HepG2 (cell line): ENCODE data around the gene GSG1. TPM values are rescaled to one million over a fixed set of nuclear protein-coding genes. Genes with fewer than 3 reads are reported as not detected.

Experiments
- ATAC-seq: fragments of 200-7000 bp; cut with Tn5 transposase; 3 replicates; pipeline ENCODE4 v1.9.1; 2020; ENCODE audit warnings: mild to moderate bottlenecking, moderate library complexity
- BruUV-seq: library from RNA; stranded (reverse); fragments of 400-500 nt; replicated peaks from 2 replicates; lab custom pipeline; 2021; lab: Mats Ljungman, UMichigan
- CTCF ChIA-PET: fragments of 300-600 bp; formaldehyde crosslinking; extraction: SDS; loops from one replicate; lab custom pipeline; 2021; ENCODE audit warnings: low total read pairs, inconsistent platforms, low intra/inter-chr PET ratio; lab: Yijun Ruan, JAX
- POLR2A ChIA-PET: fragments of 350-600 bp; sonication (Branson Sonifier 250); formaldehyde crosslinking; loops from one replicate; lab custom pipeline; 2020; ENCODE audit warnings: antibody characterized with exemption, inconsistent platforms; lab: Yijun Ruan, JAX
- DNase-seq: peaks from one replicate; pipeline ENCODE4 v3.0.0-alpha.2; 2015; ENCODE audit warnings: low spot score
- FAIRE-seq: peaks from 3 replicates; lab custom pipeline; 2011; peaks lifted over from hg19 to GRCh38; lab: Jason Lieb, UNC
- H2AFZ ChIP-seq: one replicate; pipeline ENCODE4 v1.6.1; 2011; ENCODE audit warnings: low read length, inconsistent platforms
- H3K27ac ChIP-seq: fragments of 300-600 bp; 3 replicates; pipeline ENCODE4 v1.8.0; 2011; ENCODE audit warnings: mixed run types, mild to moderate bottlenecking, mixed read lengths, low read length, inconsistent platforms; ENCODE audit not compliant: insufficient read depth; ENCODE audit errors: extremely low read length
- H3K27me3 ChIP-seq, 2 experiments: fragments of 200-600 bp in 1 of 2; 2 replicates in 1 of 2; 3 replicates in 1 of 2; pipeline versions ENCODE4 v1.6.0 to v1.8.0; 2011; ENCODE audit warnings: low read length in 2 of 2, mild to moderate bottlenecking in 2 of 2, moderate library complexity in 2 of 2, inconsistent platforms in 1 of 2; ENCODE audit not compliant: insufficient read depth in 2 of 2, control insufficient read depth in 1 of 2
- H3K36me3 ChIP-seq, 2 experiments: fragments of 200-600 bp in 1 of 2; replicated peaks in 1 of 2; 2 replicates in 1 of 2; 3 replicates in 1 of 2; pipeline versions ENCODE4 v1.5.1 to v1.8.0; 2011; ENCODE audit warnings: low read length in 2 of 2, inconsistent platforms in 1 of 2; ENCODE audit not compliant: insufficient read depth in 2 of 2, control insufficient read depth in 1 of 2
- H3K4me1 ChIP-seq: 2 replicates; pipeline ENCODE4 v1.5.1; 2012; ENCODE audit warnings: low read length, inconsistent platforms; ENCODE audit not compliant: insufficient read depth
- H3K4me2 ChIP-seq: 2 replicates; pipeline ENCODE4 v1.6.0; 2011; ENCODE audit warnings: low read depth, low read length, inconsistent platforms
- H3K4me3 ChIP-seq, 3 experiments: fragments of 200-600 bp in 1 of 3; sonication (generic), shearing (Covaris generic) in 1 of 3; replicated peaks in 1 of 3; 2 replicates each; pipeline ENCODE4 v1.5.1; 2011 to 2016; ENCODE audit warnings: low read length in 3 of 3, inconsistent platforms in 2 of 3, low read depth in 2 of 3, mild to moderate bottlenecking in 2 of 3, control low read depth in 1 of 3, mixed read lengths in 1 of 3; ENCODE audit not compliant: insufficient read depth in 1 of 3
- H3K79me2 ChIP-seq: one replicate; pipeline ENCODE4 v1.6.1; 2011; ENCODE audit warnings: low read length, inconsistent platforms; ENCODE audit not compliant: insufficient read depth
- H3K9ac ChIP-seq: 2 replicates; pipeline ENCODE4 v1.6.0; 2011; ENCODE audit warnings: mild to moderate bottlenecking, low read depth, low read length, inconsistent platforms; ENCODE audit not compliant: insufficient read depth
- H3K9me3 ChIP-seq: 2 replicates; pipeline ENCODE4 v1.5.1; 2012; ENCODE audit warnings: mild to moderate bottlenecking, low read length
- H4K20me1 ChIP-seq: 2 replicates; pipeline ENCODE4 v1.6.0; 2011; ENCODE audit warnings: inconsistent platforms, mild to moderate bottlenecking, low read length, moderate library complexity; ENCODE audit not compliant: insufficient read depth
- ARNT ChIP-seq: fragments of 450-650 bp; IDR thresholded peaks from 2 replicates; pipeline ENCODE4 v1.6.1; 2017
- E2F1 ChIP-seq: sonication (generic); formaldehyde crosslinking; IDR thresholded peaks from 2 replicates; pipeline ENCODE4 v1.5.0; 2020; ENCODE audit warnings: missing genetic modification reagents
- GABPA ChIP-seq, 2 experiments: IDR thresholded peaks; 2 replicates each; pipeline ENCODE4 v1.6.1; 2011 to 2016; ENCODE audit warnings: low read depth in 2 of 2, low read length in 1 of 2, missing biosample characterization in 1 of 2, missing genetic modification characterization in 1 of 2
- POLR2A ChIP-seq, 2 experiments: IDR thresholded peaks; 2 replicates each; pipeline ENCODE4 v1.6.1; 2011; ENCODE audit warnings: low read depth in 2 of 2, low read length in 2 of 2, mild to moderate bottlenecking in 1 of 2, moderate library complexity in 1 of 2; ENCODE audit not compliant: insufficient read depth in 1 of 2
- TBX2 ChIP-seq: sonication (generic); formaldehyde crosslinking; IDR thresholded peaks from 2 replicates; pipeline ENCODE4 v1.5.0; 2020; ENCODE audit warnings: missing genetic modification reagents, mild to moderate bottlenecking, borderline replicate concordance
- ZBTB38 ChIP-seq: sonication (generic); formaldehyde crosslinking; IDR thresholded peaks from 2 replicates; pipeline ENCODE4 v1.5.1; 2020; ENCODE audit warnings: mild to moderate bottlenecking, missing genetic modification reagents
- ZNF30 ChIP-seq: sonication (generic); formaldehyde crosslinking; IDR thresholded peaks from 2 replicates; pipeline ENCODE4 v1.5.0; 2020; ENCODE audit warnings: mild to moderate bottlenecking, missing genetic modification reagents
- ZNF333 ChIP-seq: sonication (generic); formaldehyde crosslinking; IDR thresholded peaks from 2 replicates; pipeline ENCODE4 v1.4.0; 2020; ENCODE audit warnings: mild to moderate bottlenecking, missing genetic modification reagents, borderline replicate concordance
- ZNF451 ChIP-seq: sonication (generic); formaldehyde crosslinking; IDR thresholded peaks from 2 replicates; pipeline ENCODE4 v1.5.0; 2020; ENCODE audit warnings: mild to moderate bottlenecking, missing genetic modification reagents
- ZNF484 ChIP-seq: sonication (generic); formaldehyde crosslinking; IDR thresholded peaks from 2 replicates; pipeline ENCODE4 v1.5.1; 2020; ENCODE audit warnings: mild to moderate bottlenecking, low read depth, missing genetic modification reagents, borderline replicate concordance
- ZNF564 ChIP-seq: sonication (generic); formaldehyde crosslinking; IDR thresholded peaks from 2 replicates; pipeline ENCODE4 v1.8.1; 2023; ENCODE audit warnings: mild to moderate bottlenecking, missing genetic modification reagents
- ZNF746 ChIP-seq: sonication (generic); formaldehyde crosslinking; IDR thresholded peaks from 2 replicates; pipeline ENCODE4 v1.8.0; 2022; ENCODE audit warnings: mild to moderate bottlenecking, missing genetic modification reagents
- WGBS: methylation state at CpG from one replicate; pipeline ENCODE4 v1.1.6; 2017; ENCODE audit warnings: low lambda C conversion rate; 5-methylcytosine and 5-hydroxymethylcytosine counted together
- in situ Hi-C: cut with HindIII; loops from 2 replicates; pipeline ENCODE4 v1.10.0; 2017; ENCODE audit warnings: low pct_unique_long_range_greater_than_20kb; ENCODE audit not compliant: extremely low pct_ligation_motif_present
- intact Hi-C: fragments of 100-400 bp; cut with micrococcal nuclease; formaldehyde crosslinking; loops from one replicate; pipeline ENCODE4 v1.10.0; 2022; ENCODE audit not compliant: unreplicated experiment
- polyA plus RNA-seq, 8 experiments: library from polyadenylated mRNA; depleted of rRNA in 3 of 8; stranded (reverse) in 7 of 8; unstranded in 1 of 8; fragments of >200 nt; fragmentation: Illumina TruSeq in 4 of 8; extraction: Trizol in 4 of 8; gene quantifications; 2 replicates each; pipeline versions ENCODE4 v1.2.1 to v1.2.3, GENCODE V29; 2011 to 2016; ENCODE audit warnings: low read depth in 4 of 8, missing spikeins in 1 of 8, mixed read lengths in 1 of 8; ENCODE audit not compliant: insufficient read depth in 1 of 8
- total RNA-seq, 5 experiments: library from RNA; depleted of rRNA; stranded (reverse); fragments of >200 nt; fragmentation: Illumina TruSeq; extraction: Trizol; gene quantifications; 2 replicates each; pipeline ENCODE4 v1.2.3, GENCODE V29; 2016; ENCODE audit warnings: low read depth in 1 of 5
- TF ChIP-seq, protein P1 (sequence below): sonication (generic); formaldehyde crosslinking; conservative IDR thresholded peaks from 2 replicates; pipeline ENCODE4 v1.8.0; 2022; ENCODE audit warnings: mild to moderate bottlenecking, moderate library complexity, missing genetic modification reagents

Gene GSG1
- total and polyA plus RNA-seq, 2 of the 13 experiments (the other 11 are each of a cell fraction or from before 2014, with no cell fraction given): not detected

- Histone ChIP-seq H3K27me3 (peaks cover 2 to 66% of the 10 kb centered on the region in 2 experiments; a peak in 4 of 5 replicates), H3K9me3 (no peaks in the 10 kb centered on the region), H3K4me1 (no peaks in the 10 kb centered on the region), H3K4me2 (no peak overlapping the region), H3K79me2 (no peaks in the 10 kb centered on the region), H3K27ac (no peak overlapping the region), H3K36me3 (no peaks in the 10 kb centered on the region), H4K20me1 (no peaks in the 10 kb centered on the region), H3K9ac (no peak overlapping the region), H3K4me3 (no peak overlapping the region), H2AFZ (no peak overlapping the region)
- ChIA-PET POLR2A (no interaction called here), CTCF (no interaction called here)
- TF ChIP-seq, protein P1, sequence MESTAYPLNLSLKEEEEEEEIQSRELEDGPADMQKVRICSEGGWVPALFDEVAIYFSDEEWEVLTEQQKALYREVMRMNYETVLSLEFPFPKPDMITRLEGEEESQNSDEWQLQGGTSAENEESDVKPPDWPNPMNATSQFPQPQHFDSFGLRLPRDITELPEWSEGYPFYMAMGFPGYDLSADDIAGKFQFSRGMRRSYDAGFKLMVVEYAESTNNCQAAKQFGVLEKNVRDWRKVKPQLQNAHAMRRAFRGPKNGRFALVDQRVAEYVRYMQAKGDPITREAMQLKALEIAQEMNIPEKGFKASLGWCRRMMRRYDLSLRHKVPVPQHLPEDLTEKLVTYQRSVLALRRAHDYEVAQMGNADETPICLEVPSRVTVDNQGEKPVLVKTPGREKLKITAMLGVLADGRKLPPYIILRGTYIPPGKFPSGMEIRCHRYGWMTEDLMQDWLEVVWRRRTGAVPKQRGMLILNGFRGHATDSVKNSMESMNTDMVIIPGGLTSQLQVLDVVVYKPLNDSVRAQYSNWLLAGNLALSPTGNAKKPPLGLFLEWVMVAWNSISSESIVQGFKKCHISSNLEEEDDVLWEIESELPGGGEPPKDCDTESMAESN (CRISPR knock-in tag): no peak
- no peak for TF ChIP-seq ZNF746 (CRISPR knock-in tag)
- TF ChIP-seq POLR2A (IDR thresholded peaks at IDR 0.05; ENCODE audit: insufficient read depth in 1 of 2, low read depth in 2 of 2, low read length in 2 of 2): no peak
- in situ Hi-C loops: no loop called here
- intact Hi-C loops: no loop called here
- FAIRE-seq (no peak), ATAC-seq (no peak), DNase-seq (no peak)
- 36% methylated on average over 6 of the region's 6 CpGs for WGBS
- BruUV-seq: no TSS peak
These were observed 11.6 kb downstream of the GSG1 start for GRCh38 chr12:13091832-13092231.

DNA sequence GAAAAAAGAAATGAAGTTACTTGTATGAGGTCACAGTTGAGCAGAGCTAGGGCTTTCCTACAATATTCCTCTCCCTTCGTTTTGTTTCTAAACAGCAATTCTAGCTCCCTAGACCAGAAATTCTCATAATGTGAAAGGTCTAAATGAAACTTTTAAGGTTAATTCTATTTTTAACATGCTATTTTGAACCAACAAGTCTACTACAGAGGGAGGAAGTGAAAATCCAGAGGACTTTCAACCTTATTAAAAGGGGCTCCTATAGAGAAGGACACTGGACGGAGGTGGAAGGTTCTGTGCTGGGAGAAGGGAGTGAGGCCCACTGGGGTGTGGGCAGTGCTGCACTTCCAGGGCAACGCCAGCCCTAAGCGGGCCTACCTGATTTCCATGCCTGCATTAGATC lies 13.4 kb downstream of the GSG1 start:
- TF ChIP-seq E2F1 (CRISPR knock-in tag): no peak
- no peak for TF ChIP-seq GABPA (IDR thresholded peaks at IDR 0.05; ENCODE audit: low read depth, low read length)
- no peak for TF ChIP-seq GABPA (CRISPR knock-in tag; IDR thresholded peaks at IDR 0.05; ENCODE audit: low read depth)
- no peak for TF ChIP-seq ARNT
- no peak for TF ChIP-seq ZNF484 (CRISPR knock-in tag)
- no peak for TF ChIP-seq ZNF30 (CRISPR knock-in tag)
- TF ChIP-seq ZBTB38 (CRISPR knock-in tag): no peak
- no peak for TF ChIP-seq ZNF564 (CRISPR knock-in tag)
- TF ChIP-seq TBX2 (CRISPR knock-in tag): no peak
- no peak for TF ChIP-seq ZNF451 (CRISPR knock-in tag)
- TF ChIP-seq ZNF333 (CRISPR knock-in tag): no peak
- TF ChIP-seq, all 625 proteins: peak for 0
- ChIA-PET POLR2A (no interaction called here), CTCF (no interaction called here)
- H3K27ac ChIP-seq: no peak overlapping the region
- H2AFZ ChIP-seq: no peak overlapping the region
- FAIRE-seq (no peak), ATAC-seq (no peak), DNase-seq (no peak)
- H4K20me1 ChIP-seq: no peaks in the 10 kb centered on the region
- H3K79me2 ChIP-seq: no peaks in the 10 kb centered on the region
- no peaks in the 10 kb centered on the region for H3K9me3 ChIP-seq
- H3K4me2 ChIP-seq: no peak overlapping the region
- H3K4me1 ChIP-seq: no peaks in the 10 kb centered on the region
- no peak overlapping the region for H3K9ac ChIP-seq
- peaks cover 2 to 53% of the 10 kb centered on the region in 2 experiments; a peak in 4 of 5 replicates for H3K27me3 ChIP-seq
- no peaks in the 10 kb centered on the region for H3K36me3 ChIP-seq
- no TSS peak for BruUV-seq
- intact Hi-C loops (no loop called here), in situ Hi-C loops (no loop called here)
- no peak overlapping the region for H3K4me3 ChIP-seq
- WGBS: 3% methylated on average over 4 of the region's 4 CpGs
